ENCODE results near the gene ZNF821. TPM values are rescaled to one million over a fixed set of nuclear protein-coding genes. Genes with fewer than 3 reads are reported as not detected.
"Not testable (repeated sequence)": the region's sequence is repeated elsewhere in the genome, so short reads cannot be mapped to it uniquely, and the experiment has no call there.

ZNF821 gene
- polyA plus RNA-seq, 1 experiment = 6.3 TPM

DNA sequence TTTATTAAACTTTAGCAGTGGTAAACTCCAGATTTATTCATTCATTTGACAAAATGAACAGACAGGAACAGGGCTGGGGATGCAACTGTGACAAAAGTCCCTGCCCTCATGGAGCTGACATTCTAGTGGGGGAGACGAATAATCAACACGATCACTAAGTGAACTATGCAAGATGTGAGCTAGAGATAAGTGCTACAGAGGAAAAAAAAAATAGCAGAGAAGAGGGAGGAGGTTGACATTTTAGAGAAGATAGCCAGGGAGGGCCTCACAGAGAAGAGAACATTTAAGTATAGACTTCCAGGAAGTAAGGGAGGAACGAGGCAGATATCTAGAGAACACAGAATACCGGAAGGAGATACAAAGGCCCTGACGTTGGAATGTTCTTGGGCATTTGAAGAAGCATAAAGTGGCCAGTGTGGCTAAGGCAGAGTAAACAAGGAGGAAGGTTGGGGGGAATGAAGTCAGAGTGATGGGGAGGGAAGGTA lies 57.4 kb downstream of the ZNF821 start:
- no peak for TF ChIP-seq CTCF (IDR thresholded peaks at IDR 0.05; ENCODE audit: low read depth, low read length)
- no peak for DNase-seq (ENCODE audit: low read depth, low spot score)
- H3K27me3 ChIP-seq (ENCODE audit: control insufficient read depth, insufficient read depth, low read length) = no peaks in the 10 kb centered on the region
- CTCF ChIA-PET = interaction anchor here (1.0 kb wide), 1 partner anchor 56 kb away, joined by 3 read pairs; no protein-coding TSS in a partner anchor
- no peak overlapping the region for H3K4me3 ChIP-seq (ENCODE audit: low read depth, low read length)
- no peaks in the 10 kb centered on the region for H3K9me3 ChIP-seq (ENCODE audit: control insufficient read depth, insufficient read depth, low read length)
- H3K27ac ChIP-seq (ENCODE audit: low read depth, low read length) = no peak overlapping the region
- POLR2A ChIA-PET = interaction anchor here (0.6 kb wide), 1 partner anchor 25 kb away, joined by 5 read pairs; no protein-coding TSS in a partner anchor

DNA sequence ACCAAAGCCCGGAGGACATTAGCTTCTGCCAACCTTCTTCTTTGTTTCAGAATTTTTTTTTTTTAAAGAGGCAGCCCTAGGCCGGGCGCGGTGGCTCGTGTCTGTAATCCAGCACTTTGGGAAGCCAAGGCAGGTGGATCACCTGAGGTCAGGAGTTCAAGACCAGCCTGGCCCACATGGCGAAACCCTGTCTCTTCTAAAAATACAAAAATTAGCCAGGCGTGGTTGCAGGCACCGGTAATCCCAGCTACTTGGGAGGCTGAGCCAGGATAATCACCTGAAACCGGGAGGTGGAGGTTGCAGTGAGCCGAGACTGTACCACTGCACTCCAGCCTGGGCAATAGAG lies 66.9 kb downstream of the ZNF821 start:
- ChIA-PET CTCF (interaction anchor here (1.1 to 1.5 kb wide), 2 partner anchors 10 to 144 kb away, joined by 3 to 5 read pairs; no protein-coding TSS in a partner anchor), POLR2A (interaction anchor here (0.6 to 1.5 kb wide), 5 partner anchors 9 to 94 kb away, joined by 3 to 5 read pairs (median 4); partner anchors contain the start of genes AP1G1 and IST1)
- H3K9me3 ChIP-seq (ENCODE audit: control insufficient read depth, insufficient read depth, low read length); H3K27me3 ChIP-seq (ENCODE audit: control insufficient read depth, insufficient read depth, low read length); H3K4me3 ChIP-seq (ENCODE audit: low read depth, low read length); DNase-seq (ENCODE audit: low read depth, low spot score): not testable (repeated sequence)
- H3K27ac ChIP-seq (ENCODE audit: low read depth, low read length) = peak overlapping the region; percentile 89

DNA sequence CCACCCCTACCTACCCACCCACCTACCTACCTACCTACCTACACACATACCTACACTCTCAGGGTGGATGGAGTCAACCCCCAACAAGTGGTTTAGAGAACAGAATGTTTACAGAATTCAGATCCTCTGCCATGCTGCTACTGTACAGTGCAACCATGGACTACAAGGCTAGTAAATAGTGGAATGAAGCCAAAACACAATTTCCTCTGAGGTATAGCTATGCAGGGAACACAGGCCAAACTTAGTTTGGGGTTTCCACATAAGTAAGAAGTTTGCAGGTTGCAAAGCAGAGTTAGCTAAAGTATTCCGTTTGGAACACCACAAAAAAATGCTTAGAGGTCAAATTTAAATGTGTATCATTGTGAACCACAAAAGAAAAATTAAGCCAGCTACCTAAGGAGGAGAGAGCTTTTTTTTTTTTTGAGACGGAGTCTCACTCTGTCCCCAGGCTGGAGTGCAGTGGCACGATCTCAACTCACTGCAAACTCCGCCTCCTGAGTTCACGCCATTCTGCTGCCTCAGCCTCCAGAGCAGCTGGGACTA lies 72.7 kb downstream of the ZNF821 start:
- CTCF ChIA-PET = interaction anchor here (1.3 kb wide), 1 partner anchor 71 kb away, joined by 4 read pairs; no protein-coding TSS in a partner anchor
- Histone ChIP-seq H3K4me3 (ENCODE audit: low read depth, low read length) (no peak overlapping the region), H3K27me3 (ENCODE audit: control insufficient read depth, insufficient read depth, low read length) (no peaks in the 10 kb centered on the region), H3K27ac (ENCODE audit: low read depth, low read length) (no peak overlapping the region), H3K9me3 (ENCODE audit: control insufficient read depth, insufficient read depth, low read length) (no peaks in the 10 kb centered on the region; the same call in 1 of the 2 replicates)
- TF ChIP-seq CTCF (IDR thresholded peaks at IDR 0.05; ENCODE audit: low read depth, low read length) = no peak
- no peak for DNase-seq (ENCODE audit: low read depth, low spot score)
- POLR2A ChIA-PET = no interaction called here

DNA sequence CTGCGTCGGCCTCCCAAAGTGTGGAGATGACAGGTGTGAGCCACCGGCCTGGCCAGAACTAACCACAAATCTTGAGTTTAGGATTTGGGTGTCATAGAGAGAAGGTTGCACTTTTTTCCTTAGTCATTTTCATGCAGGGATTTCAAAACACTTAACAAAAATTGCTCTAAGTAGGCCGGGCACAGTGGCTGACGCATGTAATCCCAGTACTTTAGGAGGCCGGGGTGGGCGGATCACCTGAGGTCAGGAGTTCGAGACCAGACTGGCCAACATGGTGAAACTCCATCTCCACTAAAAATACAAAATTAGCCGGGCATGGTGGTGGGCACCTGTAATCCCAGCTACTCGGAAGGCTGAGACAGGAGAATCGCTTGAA lies 73.8 kb downstream of the ZNF821 start:
- H3K27me3 ChIP-seq (ENCODE audit: control insufficient read depth, insufficient read depth, low read length); H3K4me3 ChIP-seq (ENCODE audit: low read depth, low read length); H3K27ac ChIP-seq (ENCODE audit: low read depth, low read length); POLR2A ChIA-PET; DNase-seq (ENCODE audit: low read depth, low spot score); H3K9me3 ChIP-seq (ENCODE audit: control insufficient read depth, insufficient read depth, low read length): not testable (repeated sequence)
- CTCF ChIA-PET = interaction anchor here (0.7 kb wide), 1 partner anchor 14 kb away, joined by 3 read pairs; no protein-coding TSS in a partner anchor

Other genes starting within 250 kb of the ZNF821 start
- gene PHLPP2, start 159.5 kb downstream of the ZNF821 start, polyA plus RNA-seq (2011; rRNA removed) = 8.5 and 10.3 TPM in 2 replicates
- 85.8 and 90.6 TPM in 2 replicates for gene AP1G1, start 75.3 kb downstream of the ZNF821 start, polyA plus RNA-seq (2011; rRNA removed)
- gene ATXN1L, start 38.2 kb downstream of the ZNF821 start, polyA plus RNA-seq (2011; rRNA removed) = 11.3 and 13.7 TPM in 2 replicates
- gene IST1, start 11.3 kb upstream of the ZNF821 start, polyA plus RNA-seq (2011; rRNA removed) = 225 and 260 TPM in 2 replicates
- gene PKD1L3, start 116.2 kb upstream of the ZNF821 start, polyA plus RNA-seq (2011; rRNA removed) = not detected in 2 replicates
- 3.3 and 3.6 TPM in 2 replicates for gene DHODH, start 124.6 kb upstream of the ZNF821 start, polyA plus RNA-seq (2011; rRNA removed)
- not detected in 2 replicates for gene HP, start 170.3 kb upstream of the ZNF821 start, polyA plus RNA-seq (2011; rRNA removed)
- not detected in 2 replicates for gene HPR, start 179.0 kb upstream of the ZNF821 start, polyA plus RNA-seq (2011; rRNA removed)
- 11.3 and 21.3 TPM in 2 replicates for gene TXNL4B, start 209.4 kb upstream of the ZNF821 start, polyA plus RNA-seq (2011; rRNA removed)
- gene DHX38, start 209.7 kb upstream of the ZNF821 start, polyA plus RNA-seq (2011; rRNA removed) = 26.8 and 31.1 TPM in 2 replicates

Measured in AG04450 (cell line).